GDM1 (cell line): Measurements from ENCODE around the gene TAF13.

Experiments used
- DNase-seq: peaks from one replicate; lab custom pipeline; 2025; lab: John Stamatoyannopoulos, UW

TAF13 gene

DNA sequence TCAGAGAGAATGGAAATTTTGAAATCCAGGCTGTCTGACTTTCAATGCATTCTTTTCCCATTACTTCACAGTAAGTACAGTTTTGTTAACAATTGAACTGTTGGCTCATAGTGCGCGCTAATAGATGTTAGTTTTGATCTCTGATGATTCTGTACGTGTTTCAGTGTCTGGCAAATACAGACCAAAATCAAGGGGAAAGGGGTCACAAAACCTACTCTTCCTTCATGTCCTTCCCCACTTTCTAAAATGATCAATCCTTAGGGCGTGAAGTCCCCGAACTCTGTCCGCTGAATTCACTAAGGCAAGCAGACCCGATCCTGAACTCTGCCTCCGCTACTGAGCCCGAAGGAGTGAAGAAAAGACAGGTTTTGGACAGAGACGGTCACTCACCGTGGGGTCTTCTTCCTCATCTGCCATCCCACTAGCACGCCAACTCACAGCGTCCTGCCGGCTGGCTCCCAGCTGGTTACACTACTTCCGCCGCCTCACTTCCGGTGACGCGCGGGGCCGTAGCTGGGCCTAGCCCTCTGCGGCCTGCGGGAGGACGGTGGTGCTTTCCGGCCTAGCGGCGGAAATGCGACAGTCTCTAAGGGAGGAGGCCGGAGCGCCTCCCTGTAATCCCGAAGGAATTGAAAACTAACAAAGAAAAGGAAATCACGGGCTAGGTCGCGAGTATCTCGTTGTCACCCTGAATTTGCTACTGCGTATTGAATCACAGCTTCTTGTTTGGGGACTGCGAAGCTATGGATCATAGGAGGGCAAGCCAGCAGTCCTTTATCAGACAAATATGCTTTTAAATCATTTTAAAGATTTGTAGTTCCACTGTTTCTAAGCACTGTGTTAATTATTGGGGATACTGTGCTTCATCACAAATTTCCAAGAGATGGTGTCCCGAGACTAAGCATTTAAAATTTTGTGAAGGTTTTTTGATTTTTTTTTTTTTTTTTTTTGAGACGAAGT, at the start of gene TAF13:
TAF13 (minus strand) TSS at position 473 of the 960 bp plus-strand sequence; CDS start at position 417, 56 bp downstream.
- DNase-seq: peak; percentile 80

GRCh38 chr1:109120356-109120755, 44.6 kb upstream of the TAF13 start:
- no peak for DNase-seq

DNA sequence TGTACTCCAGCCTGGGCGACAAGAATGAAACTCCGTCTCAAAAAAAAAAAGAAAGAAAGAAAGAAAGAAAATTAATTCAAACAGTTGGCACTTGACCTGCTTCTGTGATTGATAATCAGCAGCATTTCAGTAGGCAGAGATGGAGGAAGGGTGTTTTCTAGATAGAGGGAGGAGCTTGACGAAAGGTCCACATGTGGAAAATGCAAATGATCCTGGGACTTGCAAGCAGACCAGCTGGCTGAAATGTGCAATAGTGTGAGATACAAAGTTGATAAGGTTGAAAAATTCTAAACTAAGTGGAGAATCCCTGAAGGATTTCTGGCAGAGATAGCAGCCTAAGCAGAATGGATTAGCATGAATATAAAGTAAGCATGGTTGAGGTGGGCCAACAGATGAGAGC, 42.3 kb upstream of the TAF13 start:
- DNase-seq: no peak

DNA sequence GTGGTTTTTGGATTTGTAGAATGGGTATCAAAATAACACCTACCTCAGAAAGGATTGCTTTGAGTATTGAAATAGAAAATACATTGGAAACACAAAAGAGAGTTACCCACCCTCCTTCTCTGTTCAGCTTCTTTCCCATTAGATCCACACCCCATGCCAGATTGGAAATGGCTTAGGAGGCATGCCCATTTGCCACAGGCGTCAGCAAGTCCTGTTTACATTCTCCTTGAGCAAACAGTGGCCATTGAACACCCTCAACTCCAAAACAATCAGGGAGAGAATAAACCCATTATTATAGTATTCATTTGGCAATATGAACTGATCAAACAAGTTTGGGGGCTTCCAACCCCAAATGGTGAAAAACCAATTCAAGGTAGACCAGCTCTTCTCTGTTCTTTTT, 40.5 kb upstream of the TAF13 start:
- no peak for DNase-seq

- DNase-seq: no peak
These were observed 39.9 kb upstream of the TAF13 start for GRCh38 chr1:109115685-109116084.

DNA sequence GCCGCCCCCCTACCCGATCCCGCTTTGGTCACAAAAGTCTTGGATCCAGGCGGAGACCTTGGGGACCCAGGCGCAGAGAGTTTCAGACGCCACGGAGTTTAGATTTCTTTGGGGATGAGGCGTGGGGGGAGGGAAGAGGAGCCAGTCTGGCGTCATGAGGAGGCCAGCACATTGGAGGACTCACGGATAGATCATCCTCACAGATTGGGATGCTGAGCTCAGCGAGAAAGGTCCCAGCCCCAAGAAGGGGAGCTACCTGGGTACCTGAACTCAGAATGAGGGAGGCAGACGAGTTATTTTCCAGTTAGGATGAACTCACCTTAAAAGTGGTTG, 38.5 kb upstream of the TAF13 start:
- DNase-seq: no peak

DNA sequence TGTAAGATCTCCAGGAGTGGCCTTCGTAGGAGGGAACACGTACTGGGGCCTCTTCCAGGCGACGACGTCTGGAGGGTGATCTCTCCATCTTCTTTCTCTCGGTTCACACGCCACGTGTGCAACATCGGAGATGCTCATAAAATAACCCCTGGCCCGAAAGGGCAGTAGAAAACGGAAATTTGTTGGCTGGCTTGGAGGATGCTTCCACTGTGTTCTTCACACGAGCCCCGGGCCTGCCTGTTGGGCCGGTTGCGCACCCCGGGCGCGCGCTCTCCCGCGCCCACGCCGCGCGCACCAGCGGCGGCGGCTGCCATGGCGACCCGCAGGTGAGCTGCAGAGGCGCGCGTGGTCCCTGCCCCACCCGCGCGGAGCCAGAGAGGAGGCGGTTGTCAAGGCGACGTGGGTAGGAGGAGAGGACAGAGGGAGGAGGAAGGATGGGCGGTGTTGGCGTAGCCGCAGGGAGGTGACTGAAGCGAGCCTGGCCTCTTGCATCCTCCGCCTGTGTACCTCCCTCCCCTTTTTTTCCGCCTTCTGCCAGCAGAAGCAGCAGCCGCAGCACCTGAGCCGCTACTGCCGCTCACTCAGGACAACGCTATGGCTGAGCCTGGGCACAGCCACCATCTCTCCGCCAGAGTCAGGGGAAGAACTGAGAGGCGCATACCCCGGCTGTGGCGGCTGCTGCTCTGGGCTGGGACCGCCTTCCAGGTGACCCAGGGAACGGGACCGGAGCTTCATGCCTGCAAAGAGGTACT, 38.0 kb upstream of the TAF13 start, which contains the start of gene ELAPOR1:
ELAPOR1 (plus strand) TSS at position 526 of the 752 bp plus-strand sequence; CDS start at position 595, 69 bp downstream.
- DNase-seq: no peak

DNA sequence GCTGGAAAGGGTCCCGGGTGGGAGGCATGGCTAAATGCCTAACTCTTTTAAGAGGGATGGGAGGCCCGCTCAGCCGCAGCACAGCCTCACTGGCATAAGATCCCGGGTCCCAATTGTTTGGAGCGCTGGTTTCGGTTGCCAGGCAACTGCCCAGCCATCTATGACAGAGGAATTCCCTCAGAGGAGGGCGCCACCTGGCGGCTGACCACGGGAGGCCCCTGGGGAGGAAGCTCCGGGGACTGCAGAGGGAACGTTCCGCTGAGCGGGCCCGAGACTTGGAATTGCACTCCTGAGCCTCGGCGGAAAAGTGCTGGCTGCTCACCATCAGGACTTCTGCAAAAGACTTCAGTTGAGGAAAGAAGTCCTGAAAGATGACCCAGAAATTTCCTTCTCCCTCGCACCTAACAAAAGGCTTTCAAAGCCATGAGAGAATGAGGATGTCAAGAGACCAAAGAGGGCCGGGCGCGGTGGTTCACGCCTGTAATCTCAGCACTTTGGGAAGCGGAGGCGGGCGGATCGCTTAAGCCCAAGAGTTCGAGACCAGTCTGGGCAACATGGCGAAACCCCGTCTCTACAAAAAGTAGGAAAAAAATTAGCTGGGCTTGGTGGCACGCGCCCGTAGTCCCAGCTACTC, 37.0 kb upstream of the TAF13 start:
- DNase-seq: peak; percentile 61

DNA sequence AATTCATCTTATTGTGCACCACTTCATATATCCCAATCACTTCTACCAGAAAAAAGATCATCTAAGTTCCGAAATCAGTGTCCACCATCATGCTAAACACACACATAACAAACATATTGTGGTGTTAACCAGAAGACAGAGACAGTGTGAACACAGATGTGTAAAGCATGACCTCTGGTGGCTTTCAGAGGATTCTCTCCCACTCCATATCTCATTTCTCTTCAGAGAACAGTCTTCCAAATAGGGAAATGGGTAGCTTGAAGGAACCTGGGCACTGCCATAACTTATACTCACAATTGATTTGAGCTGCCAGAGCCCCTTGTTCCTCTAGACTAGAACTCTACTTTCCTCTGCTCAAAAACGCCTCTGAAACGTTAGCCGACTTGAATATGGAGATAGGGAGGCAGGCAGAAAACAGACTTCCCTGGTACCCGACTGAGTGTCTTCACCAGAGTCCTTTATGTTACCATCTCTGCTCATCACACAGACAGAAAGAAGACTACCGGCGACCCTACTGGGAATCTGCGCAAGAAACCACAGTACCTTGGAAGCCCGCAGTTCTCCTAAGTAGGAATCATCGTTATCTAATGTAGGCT, 36.4 kb upstream of the TAF13 start:
- DNase-seq: peak; percentile 11

- DNase-seq: no peak
These were observed 35.7 kb upstream of the TAF13 start for GRCh38 chr1:109111386-109112055.

DNA sequence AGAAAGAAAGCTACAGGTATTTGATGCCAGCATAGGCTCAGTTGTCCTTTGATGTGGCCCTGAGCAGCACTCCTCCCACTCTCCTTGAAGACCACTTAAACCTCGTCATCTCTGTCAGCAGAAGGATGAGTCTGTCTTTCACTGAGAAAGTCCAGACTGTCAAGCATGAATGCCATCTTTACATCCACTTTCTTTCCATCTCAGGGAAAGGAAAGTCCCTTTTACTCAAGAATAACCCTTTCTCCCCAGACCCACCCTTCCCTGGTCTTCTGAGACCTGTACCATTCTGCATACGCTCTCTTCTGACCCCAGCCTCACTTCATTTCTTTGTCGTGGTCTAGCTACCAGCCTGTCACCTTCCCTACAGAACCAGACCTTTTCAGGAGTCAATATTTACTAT, 34.1 kb upstream of the TAF13 start:
- DNase-seq: no peak

GRCh38 chr1:109107785-109108184, 32.0 kb upstream of the TAF13 start:
- no peak for DNase-seq

GRCh38 chr1:109105881-109106280, 30.1 kb upstream of the TAF13 start:
- no peak for DNase-seq

- DNase-seq: no peak
These were observed 28.8 kb upstream of the TAF13 start for GRCh38 chr1:109104364-109105151.

DNA sequence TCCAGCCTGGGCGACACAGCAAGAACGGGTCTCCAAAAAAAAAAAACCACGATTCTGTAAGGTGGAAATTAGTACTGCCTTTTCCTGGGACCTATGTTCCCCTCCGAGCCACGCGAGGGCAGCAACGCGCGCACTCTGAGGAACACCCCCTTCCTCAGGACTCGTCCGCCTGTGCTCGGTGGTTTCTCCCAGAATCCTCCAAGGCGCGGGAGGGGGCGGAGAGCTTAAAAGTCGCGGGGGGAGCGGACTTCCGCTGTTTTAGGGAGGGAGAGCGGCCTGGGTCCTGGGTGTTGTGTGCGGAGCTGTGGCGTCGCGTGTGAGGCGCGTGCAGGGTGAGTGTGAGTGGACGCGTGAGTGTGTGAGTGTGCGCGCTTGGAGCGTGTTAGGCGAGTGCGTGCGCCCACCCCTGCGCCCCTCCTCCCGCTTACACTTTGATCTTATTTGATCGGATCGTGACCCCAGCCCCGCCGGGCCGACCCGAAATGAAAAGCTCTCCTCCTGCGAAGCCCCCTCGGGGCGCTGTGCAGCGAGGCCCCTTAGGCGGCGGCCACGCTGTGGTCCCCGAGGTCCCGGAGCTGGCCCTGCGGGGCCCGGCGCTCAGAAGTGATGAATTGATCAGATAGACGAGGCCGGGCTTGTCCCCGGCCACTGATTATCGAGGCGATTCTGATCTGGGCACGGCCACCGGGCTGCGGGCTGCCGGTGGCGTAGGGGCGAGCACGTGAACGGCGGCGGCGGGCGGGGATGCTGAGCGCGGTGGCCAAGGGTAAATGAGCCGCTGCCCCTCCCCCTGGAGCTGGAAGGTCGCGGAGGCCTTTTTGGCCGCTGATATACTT, 24.4 kb upstream of the TAF13 start:
- DNase-seq: peak; percentile 95

GRCh38 chr1:109096120-109096519, 20.3 kb upstream of the TAF13 start:
- DNase-seq: no peak

- DNase-seq: no peak
These were observed 19.8 kb upstream of the TAF13 start for GRCh38 chr1:109095631-109096030.

GRCh38 chr1:109094871-109095270, 19.1 kb upstream of the TAF13 start:
- no peak for DNase-seq

GRCh38 chr1:109094377-109094803, 18.6 kb upstream of the TAF13 start:
- no peak for DNase-seq

DNA sequence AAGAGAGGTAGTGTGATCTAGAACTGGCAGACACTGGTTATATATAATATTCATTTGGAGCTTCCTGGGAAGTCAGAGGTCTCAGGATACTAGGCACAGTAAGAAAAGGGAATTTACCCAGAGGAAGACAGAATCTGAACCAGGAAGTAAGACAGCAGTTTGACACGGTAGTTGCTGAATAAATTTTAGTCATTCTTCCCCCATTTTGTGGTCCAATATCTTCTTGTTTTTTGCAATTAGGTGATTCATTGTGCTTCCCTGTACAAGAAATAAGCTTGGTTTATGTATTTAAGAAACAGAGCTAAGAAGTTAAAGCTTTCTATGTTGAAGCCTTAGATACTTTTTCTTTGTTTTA, 16.0 kb upstream of the TAF13 start:
- DNase-seq: no peak
